NCI-H1694 (cell line): ENCODE results near the gene KCNH5.
"Not testable (repeated sequence)": the region's sequence is repeated elsewhere in the genome, so short reads cannot be mapped to it uniquely, and the experiment has no call there.

Source experiments
- DNase-seq: peaks from one replicate; lab custom pipeline; 2025; lab: John Stamatoyannopoulos, UW

KCNH5 gene

GRCh38 chr14:62886461-62886860 lies 158.8 kb downstream of the KCNH5 start:
- no peak for DNase-seq

- DNase-seq, result no peak
Measured at GRCh38 chr14:62885451-62885850, 159.8 kb downstream of the KCNH5 start.

GRCh38 chr14:62882967-62883366 lies 162.3 kb downstream of the KCNH5 start:
- DNase-seq, result no peak

- DNase-seq, result no peak
Measured at GRCh38 chr14:62866376-62866775, 178.9 kb downstream of the KCNH5 start.

GRCh38 chr14:62864588-62864987 lies 180.7 kb downstream of the KCNH5 start:
- DNase-seq, result no peak

GRCh38 chr14:62858011-62858410 lies 187.2 kb downstream of the KCNH5 start:
- not testable (repeated sequence) for DNase-seq

GRCh38 chr14:62854951-62855350 lies 190.3 kb downstream of the KCNH5 start:
- DNase-seq, result no peak

GRCh38 chr14:62847168-62847567 lies 198.1 kb downstream of the KCNH5 start:
- DNase-seq, result no peak

GRCh38 chr14:62844546-62844945 lies 200.7 kb downstream of the KCNH5 start:
- no peak for DNase-seq

- no peak for DNase-seq
Measured at GRCh38 chr14:62824086-62824485, 221.2 kb downstream of the KCNH5 start.

GRCh38 chr14:62819931-62820330 lies 225.3 kb downstream of the KCNH5 start:
- DNase-seq, result no peak

- no peak for DNase-seq
Measured at GRCh38 chr14:62807636-62808035, 237.6 kb downstream of the KCNH5 start.

- no peak for DNase-seq
Measured at GRCh38 chr14:62800577-62800976, 244.7 kb downstream of the KCNH5 start.

- no peak for DNase-seq
Measured at GRCh38 chr14:62796431-62796830, 248.8 kb downstream of the KCNH5 start.

GRCh38 chr14:62792578-62792977 lies 252.7 kb downstream of the KCNH5 start:
- no peak for DNase-seq

- not testable (repeated sequence) for DNase-seq
Measured at GRCh38 chr14:62781328-62781727, 263.9 kb downstream of the KCNH5 start.

GRCh38 chr14:62778852-62779251 lies 266.4 kb downstream of the KCNH5 start:
- DNase-seq, result no peak

GRCh38 chr14:62778310-62778709 lies 266.9 kb downstream of the KCNH5 start:
- DNase-seq, result no peak

GRCh38 chr14:62777510-62777909 lies 267.7 kb downstream of the KCNH5 start:
- no peak for DNase-seq

- no peak for DNase-seq
Measured at GRCh38 chr14:62776300-62776699, 269.0 kb downstream of the KCNH5 start.

GRCh38 chr14:62768753-62769152 lies 276.5 kb downstream of the KCNH5 start:
- DNase-seq, result no peak

GRCh38 chr14:62763951-62764350 lies 281.3 kb downstream of the KCNH5 start:
- no peak for DNase-seq

- no peak for DNase-seq
Measured at GRCh38 chr14:62759796-62760195, 285.5 kb downstream of the KCNH5 start.

- not testable (repeated sequence) for DNase-seq
Measured at GRCh38 chr14:62746881-62747280, 298.4 kb downstream of the KCNH5 start.

GRCh38 chr14:62745496-62745895 lies 299.8 kb downstream of the KCNH5 start:
- no peak for DNase-seq
